Globus pallidus (tissue), 1 donor: ENCODE data around the gene GRID1.

ENCODE experiments used
- DNase-seq: peaks from one replicate; pipeline ENCODE4 v3.0.0-alpha.2; 2015; ENCODE audit warnings: low spot score

The GRID1 gene

DNA sequence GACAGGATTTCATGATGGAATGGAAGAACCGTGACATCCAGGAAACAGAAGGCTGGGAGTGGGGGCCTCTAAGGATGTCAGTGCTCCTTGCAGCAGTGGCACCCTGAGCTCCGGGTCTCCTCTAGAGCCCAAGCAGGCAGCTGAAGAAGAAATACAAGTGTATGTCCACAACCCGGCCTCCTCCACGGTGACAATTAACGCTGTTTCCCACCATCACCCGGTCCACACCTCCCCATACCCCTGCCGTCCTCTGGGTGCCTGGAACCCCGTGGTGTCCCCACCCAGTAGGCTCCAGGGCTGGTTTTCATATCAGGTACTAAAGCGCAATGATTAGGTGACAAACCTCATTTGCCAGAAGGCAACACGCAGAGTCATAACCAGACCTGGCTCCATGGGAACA, 30.3 kb downstream of the GRID1 start:
- DNase-seq, result no peak

DNA sequence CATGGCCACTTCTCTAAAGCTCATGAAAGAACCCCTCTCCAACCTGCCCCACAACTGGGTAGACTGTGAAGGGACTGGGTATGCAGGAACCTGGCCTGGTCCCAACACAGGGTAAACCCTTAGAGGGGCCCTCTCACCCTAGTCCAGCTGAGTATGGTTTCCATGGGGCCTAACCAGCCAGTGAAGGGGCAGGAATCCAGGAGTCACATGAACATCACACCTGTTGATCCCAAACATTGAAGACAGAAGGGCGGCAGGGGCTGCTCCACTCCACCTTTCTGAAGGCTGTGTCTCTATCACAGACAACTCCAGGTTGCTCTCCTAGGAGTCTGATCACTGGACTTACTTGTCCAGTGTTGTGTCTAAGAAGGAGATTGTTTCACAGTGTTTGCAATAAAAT, 30.8 kb downstream of the GRID1 start:
- DNase-seq, result no peak

DNA sequence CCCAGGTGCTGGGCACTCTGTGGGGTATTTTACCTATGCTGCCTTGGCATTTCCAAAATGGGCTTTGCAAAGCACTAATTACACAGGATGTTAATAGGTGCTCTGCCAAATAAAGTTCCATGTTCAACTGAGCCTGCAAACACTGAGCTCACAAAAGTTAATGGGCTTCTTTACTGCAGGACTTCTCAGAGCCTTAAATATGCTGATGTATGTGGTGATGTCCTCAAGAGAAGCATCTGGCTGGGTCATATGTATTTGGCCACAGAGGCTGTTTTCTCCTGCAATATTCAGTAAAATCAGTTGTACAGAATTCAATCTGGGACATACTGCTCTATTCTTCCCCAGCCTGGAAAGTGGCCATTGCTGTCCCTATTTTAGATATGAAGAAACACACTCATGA, 31.3 kb downstream of the GRID1 start:
- DNase-seq, result no peak

DNA sequence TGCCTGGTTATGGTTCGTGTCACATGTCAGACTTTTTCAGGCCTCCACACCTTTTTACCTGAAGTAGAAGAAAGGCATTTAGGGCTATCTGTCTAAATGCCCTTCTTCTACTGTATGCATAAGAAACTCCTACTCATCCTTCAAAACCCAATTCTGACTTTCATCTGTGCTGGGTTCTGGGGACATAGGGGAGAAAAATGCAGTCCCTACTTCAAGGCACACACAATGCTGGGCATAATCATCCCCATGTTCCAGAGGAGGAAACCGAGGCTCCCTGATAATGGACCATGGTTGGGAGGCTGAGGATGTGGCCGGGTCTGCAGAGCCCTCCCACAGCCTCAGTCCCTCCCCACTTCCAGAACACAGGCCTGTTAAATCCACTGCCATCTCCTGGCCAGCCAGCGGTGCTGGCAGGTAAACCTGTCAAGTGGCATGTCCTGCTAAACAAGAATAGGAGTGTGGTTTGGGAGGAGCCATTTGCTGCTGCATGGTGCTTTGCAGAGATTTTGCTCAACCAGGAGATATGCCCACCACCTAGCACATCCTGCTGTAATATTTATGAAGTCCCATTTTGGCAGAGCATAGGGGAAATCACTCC, 32.0 kb downstream of the GRID1 start:
- DNase-seq, result no peak

DNA sequence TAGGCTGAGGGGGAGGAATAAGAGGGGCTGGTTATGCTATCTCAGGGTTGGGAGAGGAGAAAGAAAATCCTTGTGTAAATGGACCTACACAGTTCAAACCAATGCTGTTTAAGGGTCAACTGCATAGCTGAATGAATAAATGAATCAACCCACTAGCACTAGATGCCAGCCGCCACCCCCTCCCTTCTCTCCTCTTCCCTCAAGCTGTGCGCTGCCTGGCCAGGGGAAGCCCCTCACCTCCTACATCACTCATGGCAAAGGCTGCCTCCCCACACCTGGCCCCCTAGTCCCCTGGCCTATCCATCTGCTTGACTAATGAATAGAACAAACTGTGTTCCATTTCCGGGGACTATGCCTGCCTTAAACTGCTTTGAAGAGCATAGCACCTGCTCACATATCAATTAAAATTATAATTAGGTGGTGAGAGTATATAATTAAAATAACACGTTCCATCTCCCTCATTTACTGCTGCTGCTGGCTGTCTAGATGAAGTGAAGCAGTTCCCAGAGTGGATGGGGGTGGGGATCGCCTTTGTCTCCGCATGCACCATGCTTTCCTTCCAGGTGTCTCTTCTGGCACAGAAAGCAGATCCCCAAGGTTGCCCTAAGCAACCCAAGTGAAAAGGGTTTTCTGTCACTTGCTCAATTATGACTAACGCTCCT, 32.6 kb downstream of the GRID1 start:
- no peak for DNase-seq

DNA sequence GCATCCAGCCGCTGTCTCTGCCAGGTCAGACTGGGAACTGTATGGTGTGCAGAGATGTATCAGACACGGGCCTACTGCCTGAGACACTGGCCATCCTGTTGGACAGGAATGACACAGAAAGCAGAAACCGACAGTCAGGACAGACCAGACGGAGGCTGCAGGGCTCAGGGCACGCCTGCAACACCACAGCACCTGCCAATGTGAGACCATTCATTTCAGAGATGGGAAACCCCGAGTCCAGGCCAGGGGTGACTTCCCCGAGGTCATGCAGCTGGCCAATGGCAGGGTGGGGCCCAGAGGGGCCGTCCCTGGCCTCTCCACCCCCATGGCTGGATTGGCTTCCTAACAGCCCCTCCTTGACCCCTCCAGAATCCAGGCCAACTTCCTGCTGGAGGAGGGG, 34.7 kb downstream of the GRID1 start:
- no peak for DNase-seq

DNA sequence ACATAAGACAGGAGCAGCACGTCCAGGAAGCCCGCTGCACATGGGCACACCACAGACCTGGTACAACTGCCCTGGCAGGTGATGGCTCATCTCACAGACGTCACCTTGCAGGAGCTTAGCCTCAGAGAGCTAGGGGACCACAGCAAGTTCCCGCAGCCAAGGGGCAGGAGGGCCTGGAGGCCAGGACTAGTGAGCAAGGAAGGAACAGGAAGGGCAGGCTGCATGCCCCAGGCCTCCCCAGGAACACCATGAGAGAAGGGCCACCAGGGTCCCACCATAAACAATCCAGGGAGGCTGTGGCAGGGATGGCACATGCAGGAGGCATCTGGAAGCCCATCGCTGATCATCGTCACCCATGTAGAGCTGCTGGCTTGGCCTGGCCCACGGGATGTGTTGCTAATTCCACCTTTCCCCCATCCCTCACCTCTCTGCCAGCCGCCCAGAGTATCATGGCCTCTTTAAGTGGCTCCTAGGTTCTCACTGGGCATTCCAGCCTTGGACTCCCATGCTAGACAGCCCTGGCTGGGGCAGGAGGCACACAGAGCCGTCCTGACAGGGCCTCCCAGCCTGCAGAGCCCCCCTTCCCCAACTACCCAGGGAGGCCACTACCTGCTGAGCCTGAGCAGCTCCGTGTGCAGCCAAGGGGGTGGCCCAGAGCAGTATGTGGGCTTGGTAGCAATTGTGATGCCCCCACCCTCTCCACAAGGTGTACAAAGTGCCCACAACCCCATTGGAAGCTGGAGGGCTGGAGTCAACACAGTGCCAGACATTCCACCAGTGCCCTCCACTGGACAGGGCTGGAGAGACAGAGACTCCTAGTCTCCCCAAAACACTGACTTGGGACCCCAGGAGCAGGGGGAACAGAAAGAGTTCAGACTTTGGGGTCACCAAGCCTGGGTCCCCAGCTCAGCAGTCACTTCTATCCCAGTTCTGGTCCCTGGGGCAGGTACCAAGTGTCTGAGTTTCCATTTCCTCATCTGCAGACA, 35.5 kb downstream of the GRID1 start:
- no peak for DNase-seq

DNA sequence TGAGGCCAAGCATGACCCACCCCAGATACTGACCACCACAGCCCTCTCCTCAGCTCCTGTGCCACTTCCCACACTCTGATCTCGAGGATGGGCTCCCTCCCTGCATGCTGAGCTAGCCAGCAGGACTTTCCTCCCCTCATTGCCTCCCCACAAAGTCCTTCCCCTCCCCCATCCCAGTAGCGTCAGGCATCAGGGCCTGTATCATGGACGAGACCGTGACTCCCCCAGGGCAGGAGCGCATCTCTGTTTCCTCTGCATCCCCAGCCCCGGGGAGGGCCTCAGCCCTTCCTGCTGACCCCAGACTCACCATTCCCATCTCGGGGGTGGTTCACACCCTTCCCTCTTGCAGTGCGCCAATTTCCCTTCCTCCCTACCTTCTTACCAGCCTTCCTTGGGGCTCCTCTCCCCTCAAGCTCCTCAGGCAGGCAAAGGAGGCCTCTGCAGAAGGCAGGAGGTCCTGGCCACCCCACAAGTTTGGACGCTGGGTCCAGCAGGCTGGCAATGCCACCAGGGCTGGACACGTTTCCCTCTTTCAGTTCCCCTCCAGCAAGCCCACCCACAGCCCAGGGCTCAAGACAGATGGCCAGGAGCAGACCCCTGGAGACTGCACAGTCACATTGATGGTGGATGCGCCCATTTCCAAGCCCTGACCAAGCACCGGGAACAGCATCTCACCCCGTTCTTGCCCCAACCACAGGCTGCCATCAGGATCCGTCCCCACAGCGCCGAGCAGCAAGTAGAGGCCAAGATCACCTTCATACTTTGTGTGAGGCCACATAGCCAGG, 36.5 kb downstream of the GRID1 start:
- no peak for DNase-seq

DNA sequence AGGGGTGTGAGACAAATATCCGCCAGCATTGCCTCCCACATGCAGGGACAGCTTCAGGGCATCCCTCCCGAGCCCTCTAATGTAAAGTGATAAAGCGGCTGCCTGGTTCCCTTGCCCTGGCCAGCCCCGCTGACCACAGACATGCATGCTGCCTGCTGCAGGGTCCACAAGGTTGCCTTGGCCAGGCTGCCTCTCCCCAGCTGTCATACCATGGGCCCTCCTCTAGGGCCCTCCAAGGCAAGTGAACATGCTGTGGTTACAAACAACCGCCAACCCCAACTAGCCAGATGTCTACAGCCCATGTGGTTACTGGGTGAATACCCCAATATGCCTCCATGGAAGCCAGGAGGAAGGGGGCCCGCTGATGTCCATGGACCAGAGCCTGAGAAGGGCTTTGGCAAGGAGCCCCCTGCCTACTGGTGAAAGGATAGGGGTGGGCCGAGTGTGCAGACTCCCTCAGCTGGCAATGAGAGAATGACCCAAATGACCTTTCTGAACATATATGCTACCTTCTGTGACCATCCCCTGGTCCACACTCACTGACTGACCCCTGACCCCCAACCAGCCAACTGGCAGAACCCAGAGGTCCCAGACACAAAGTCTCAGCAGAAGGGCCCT, 37.4 kb downstream of the GRID1 start:
- no peak for DNase-seq

DNA sequence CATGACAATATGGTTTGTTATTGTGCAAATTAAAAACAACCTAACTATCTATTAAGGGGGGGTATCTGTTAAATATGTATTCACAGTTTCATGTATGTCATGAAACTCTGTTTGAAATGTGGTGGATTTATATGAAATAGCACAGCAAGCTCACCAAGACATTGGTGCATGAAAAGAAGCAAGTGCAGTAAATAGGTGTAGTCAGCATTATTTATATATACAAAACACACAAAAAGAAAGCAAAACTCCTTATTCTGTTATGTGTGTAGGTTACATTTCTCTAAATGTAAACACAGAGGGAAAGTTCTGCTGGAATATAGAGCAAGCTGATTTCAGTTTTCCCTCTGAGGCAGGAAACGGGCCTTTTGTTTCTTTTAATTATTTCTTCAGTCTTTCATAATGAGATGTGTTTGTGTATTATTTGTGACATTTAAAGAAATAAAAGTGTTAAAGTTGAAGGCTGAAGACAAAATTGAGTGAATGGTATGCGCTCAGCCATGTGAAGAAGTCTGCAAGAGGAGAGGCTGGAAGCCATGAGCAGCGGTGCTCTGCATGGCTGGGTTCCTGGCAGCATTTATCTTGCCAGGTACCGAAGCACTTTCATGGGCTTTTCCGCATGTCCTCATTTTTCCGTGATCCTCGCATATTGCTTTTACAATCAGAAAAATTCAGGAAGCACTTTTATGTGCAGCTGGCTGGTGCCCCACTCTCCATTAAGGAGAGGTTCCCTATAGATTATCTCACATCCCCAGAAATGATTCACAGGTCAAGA, 38.5 kb downstream of the GRID1 start:
- DNase-seq, result no peak

DNA sequence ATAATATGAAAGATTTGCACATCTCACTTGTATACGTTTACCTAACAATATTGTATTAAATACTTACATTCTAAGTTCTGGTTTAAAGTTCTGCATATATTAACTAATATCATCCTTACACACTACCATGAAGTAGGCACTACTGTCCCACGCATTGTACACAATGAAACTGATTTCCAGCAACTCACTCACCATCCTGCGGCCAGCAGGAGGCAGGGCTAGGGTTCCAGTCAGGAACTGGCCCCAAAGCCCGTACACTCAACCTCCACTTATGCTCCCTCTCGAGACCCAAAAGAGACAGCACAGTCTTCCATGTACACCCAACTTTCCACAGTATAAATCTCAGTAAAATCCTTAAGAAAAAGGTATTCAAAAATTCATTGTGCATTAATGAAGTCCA, 41.4 kb downstream of the GRID1 start:
- DNase-seq, result no peak

DNA sequence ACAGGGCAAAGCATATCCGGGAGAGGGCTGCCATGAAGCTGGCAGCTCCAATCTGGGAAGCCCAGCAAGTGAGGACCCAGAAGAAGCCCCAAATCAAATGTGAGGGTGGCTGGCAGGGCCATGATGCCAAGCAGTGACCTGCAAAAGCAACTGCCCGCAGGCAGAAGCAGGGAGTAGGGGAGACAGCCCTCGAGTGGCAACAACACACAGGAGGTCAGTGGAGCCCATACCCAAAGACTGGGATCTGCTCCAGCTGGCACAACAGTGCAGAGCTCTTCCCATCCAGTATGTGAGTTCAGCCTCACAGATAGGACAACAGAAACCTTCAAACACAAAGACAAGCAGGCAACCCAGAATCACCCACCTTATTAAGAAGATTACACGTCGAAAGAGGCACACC, 45.0 kb downstream of the GRID1 start:
- peak; percentile 87 for DNase-seq

DNA sequence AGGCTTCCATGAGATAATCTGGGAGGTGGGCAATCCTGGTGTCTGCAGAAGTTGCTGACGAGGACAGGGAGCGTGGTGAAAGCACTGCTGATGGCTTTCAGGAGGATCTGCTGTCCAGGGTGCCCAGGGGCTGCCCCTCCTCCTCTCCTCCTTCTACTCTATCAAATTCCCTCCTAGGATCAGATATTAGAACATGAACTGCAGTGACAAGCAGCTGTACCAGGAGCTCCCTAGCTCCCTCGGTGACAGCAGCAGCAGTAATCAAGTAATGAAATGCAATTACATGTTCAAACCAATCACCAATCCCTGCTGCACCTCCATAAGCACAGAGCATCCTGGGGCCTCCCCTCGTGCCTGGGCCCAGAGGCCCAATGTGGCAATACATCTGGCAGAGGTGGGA, 46.9 kb downstream of the GRID1 start:
- no peak for DNase-seq

DNA sequence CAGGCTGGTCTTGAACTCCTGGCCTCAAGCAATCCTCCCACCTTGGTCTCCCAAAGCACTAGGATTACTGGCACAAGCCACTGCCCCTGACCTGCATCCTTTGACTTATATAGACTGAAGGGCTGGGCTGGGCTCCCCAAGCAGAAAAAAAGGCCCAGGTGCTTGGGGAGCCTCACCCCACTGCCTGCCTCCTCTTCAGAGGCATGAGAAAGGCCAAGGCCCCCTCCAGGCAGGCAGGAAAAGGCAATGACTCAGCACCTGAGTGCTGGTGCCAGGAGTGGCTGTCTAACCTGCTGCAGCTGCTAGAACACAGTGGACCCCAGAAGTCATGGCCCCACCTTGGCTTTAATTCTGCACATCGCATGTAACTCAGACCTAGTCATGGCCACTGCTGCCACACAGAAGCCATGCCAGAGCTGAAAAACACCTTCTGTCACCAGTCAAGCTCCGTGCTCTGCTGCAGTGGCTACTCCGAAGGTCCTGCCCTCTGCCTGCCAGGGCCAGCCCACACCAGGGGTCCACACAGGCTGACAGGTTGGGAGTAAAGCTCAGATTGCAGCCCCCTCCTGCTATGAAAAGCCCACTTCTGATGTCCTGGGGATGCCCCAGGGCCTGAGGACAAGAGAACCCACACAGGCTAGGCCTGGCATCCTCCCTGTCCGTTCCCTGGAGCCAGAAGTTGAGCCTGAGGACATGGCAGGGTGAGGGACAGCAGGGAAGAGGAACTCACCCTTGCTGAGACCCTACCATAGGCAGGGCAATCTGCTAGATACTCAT, 48.5 kb downstream of the GRID1 start:
- no peak for DNase-seq

DNA sequence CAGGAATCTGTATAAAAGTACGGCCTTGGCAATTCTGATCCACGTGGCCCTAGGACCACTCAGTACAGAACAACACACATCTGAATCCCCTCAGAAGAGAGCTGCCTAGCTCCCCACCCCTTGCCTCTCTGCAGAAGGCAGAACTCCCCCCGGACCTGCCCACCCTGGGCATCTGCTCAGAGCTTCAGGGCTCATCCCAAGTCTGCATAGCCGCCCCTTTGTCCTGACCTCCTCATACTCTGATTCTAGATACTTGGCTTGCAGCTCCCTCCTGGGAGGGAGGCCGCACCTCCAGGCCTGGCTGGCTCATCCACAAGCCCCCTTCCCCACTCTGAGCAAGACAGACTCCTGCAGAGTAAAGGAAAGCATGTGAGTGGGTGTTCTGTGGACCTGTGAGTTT, 49.6 kb downstream of the GRID1 start:
- DNase-seq, result no peak

DNA sequence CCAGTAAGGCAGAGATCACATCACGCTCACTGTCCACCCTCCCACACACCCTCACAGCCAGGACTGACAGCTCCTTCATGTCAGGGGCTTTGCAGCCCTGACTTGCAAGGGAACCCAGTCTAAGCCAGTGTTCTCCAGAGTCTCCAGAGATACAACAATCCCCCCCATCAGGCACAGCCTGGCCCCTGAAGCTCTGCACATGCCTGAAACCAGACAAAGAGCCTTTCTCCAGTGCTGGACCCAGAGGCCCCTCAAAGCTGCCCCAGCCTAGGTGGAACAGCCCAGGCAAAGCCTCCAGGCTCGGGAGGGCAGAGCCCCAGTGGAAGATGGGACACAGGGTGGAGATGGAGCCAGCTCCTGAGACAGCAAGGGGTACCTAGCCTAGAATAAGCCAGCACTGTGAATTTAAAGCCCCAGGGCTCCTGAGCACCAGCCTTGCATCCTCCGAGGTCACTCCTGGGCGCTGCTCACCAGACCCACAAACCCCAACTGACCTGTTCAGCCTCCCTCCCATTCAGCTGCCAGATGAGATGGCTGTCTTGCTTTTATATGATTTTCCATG, 50.2 kb downstream of the GRID1 start:
- peak; percentile 51 for DNase-seq

DNA sequence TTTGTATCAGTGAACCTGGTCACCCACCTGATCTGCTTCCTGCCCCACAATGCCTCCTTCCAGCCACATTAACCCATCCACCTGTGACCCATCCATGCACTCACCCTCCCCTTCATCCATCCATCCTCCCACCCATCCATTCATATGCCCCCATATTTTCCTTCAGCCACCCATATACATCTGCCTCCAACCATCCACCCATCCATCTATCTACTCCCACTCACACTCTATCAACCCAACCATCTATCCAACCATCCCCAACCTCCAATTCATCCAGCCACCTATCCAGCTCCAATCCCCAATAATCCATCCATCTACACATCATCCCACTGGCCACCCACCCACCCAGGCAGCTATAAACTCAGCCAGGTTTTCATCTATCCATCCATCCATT, 51.0 kb downstream of the GRID1 start:
- DNase-seq, result no peak

DNA sequence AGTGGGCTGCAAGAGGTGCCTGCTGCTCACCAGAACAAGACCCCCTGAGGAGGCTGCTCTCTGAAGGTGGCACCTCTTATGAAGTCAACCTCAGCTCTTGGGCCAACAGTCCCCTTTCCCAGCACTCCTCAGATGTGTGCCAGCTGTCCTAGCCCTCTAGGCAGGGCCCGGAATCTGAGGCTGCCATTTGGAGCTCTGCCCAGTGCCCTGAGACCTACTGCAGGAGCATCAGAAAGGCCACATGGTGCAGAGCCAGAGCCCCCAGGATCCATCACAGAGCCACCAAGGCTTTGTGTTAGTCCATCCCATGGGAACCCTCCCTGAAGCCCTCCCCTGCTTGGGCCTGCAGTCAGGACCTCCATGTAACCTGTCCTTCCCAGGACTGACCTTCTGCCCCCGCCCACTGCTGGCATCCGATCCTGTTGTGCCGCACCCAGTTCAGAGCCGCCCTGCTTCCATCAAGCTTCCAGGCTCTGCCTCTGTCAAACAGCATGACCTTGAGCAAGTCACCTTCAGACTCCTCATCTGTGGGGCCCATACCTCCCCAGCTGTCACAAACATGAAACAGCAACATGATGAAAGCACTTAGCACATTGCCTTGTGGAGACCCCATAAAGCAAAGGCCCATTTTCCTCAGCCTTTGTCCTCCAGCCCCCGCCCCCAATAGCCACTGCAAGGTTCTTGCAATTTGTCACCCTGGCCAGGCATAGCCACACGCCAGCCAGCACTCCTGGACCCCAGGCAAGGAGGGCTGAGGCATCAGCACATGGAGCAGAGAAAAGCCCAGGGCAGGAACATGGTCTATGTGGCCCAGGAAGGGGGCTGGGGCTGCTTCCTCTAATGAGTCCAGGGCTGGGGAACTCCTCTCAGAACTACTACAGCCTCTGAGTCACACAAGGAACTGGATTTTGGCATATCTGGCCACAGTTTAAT, 51.7 kb downstream of the GRID1 start:
- no peak for DNase-seq

DNA sequence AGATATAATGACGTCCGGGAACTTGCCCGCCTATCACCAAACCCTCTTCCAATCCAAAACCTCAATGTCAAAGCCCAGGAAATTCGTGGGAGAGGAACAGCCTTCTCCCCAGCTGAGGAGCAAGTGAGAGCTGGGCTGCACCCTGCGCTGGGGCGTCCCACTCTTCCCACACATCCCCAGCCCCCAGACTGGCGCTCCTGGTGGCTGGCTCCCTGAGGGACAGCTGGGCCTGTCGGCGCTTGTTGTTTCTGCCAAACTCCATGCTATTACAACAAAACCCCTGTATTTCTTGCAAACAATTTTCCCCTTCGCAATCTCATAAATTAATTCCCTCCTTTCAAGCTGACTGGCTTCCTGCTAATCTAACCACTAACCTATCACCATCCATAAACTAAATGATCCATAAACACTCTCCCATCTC, 53.0 kb downstream of the GRID1 start:
- DNase-seq, result peak; percentile 83
